Heart right ventricle (tissue), 16 donors: ENCODE data around the gene MS4A8. TPM values are rescaled to one million over a fixed set of nuclear protein-coding genes. Genes with fewer than 3 reads are reported as not detected.

Experiments
- ATAC-seq, 8 donors: fragments of 200-7000 bp; cut with Tn5 transposase; one replicate each; pipeline ENCODE4 v1.9.1; 2020; ENCODE audit warnings: mild to moderate bottlenecking in 8 of 8, moderate library complexity in 8 of 8, moderate number of reproducible peaks in 1 of 8
- DNase-seq, 2 donors: peaks; one replicate each; pipeline ENCODE4 v3.0.0-alpha.2; 2020
- H3K27ac ChIP-seq, 10 donors: fragments of 200-600 bp; sonication (generic) in 2 of 10; one replicate each; pipeline versions ENCODE4 v1.5.0 to v1.8.0; 2020 to 2022; ENCODE audit warnings: mild to moderate bottlenecking in 3 of 10
- H3K27me3 ChIP-seq, 7 donors: fragments of 200-600 bp; one replicate each; pipeline ENCODE4 v1.8.0; 2021 to 2022; ENCODE audit warnings: mild to moderate bottlenecking in 2 of 7
- H3K36me3 ChIP-seq, 9 donors: fragments of 200-600 bp; sonication (generic) in 1 of 9; one replicate each; pipeline versions ENCODE4 v1.5.0 to v1.8.0; 2020 to 2022; ENCODE audit warnings: mild to moderate bottlenecking in 2 of 9
- H3K4me1 ChIP-seq, 9 donors: fragments of 200-600 bp; sonication (generic) in 1 of 9; one replicate each; pipeline versions ENCODE4 v1.5.0 to v1.8.0; 2020 to 2022; ENCODE audit warnings: mild to moderate bottlenecking in 4 of 9
- H3K4me3 ChIP-seq, 10 donors: fragments of 200-600 bp; sonication (generic) in 2 of 10; one replicate each; pipeline versions ENCODE4 v1.5.0 to v1.8.0; 2020 to 2022; ENCODE audit warnings: mild to moderate bottlenecking in 7 of 10, moderate library complexity in 2 of 10
- H3K9me3 ChIP-seq, 11 donors: fragments of 200-600 bp in 10 of 11; sonication (generic) in 2 of 11; one replicate each; pipeline versions ENCODE4 v1.5.0 to v1.8.0; 2013 to 2022; ENCODE audit warnings: mild to moderate bottlenecking in 2 of 11, control low read depth in 1 of 11, moderate library complexity in 1 of 11
- CTCF ChIP-seq, 9 donors: fragments of 200-600 bp; sonication (generic) in 2 of 9; IDR thresholded peaks; one replicate each; pipeline versions ENCODE4 v1.5.0 to v1.8.0; 2021 to 2022; ENCODE audit warnings: antibody characterized with exemption in 9 of 9, mild to moderate bottlenecking in 5 of 9, moderate library complexity in 1 of 9
- WGBS, 2 donors: extraction: QIAGEN DNeasy Blood & Tissue Kit; methylation state at CpG; one replicate each; pipeline ENCODE4 v1.1.7; 2013; ENCODE audit warnings: inconsistent platforms in 1 of 2; 5-methylcytosine and 5-hydroxymethylcytosine counted together
- intact Hi-C, 10 donors: fragments of 100-400 bp; cut with DNase I; formaldehyde crosslinking; loops; one replicate each; pipeline versions ENCODE4 v1.11.1 to v1.14.2; 2022
- polyA plus RNA-seq, 2 donors: library from polyadenylated mRNA; stranded (reverse); fragments of 200-250 nt; gene quantifications; one replicate each; pipeline ENCODE4 v1.2.3, GENCODE V29; 2013
- total RNA-seq, 10 donors: library from RNA; stranded (reverse); fragmentation: NEBNext Ultra II Directional in 3 of 10; extraction: Animal tissue kit (Norgen Biotek cat#: 25700) in 3 of 10; gene quantifications; one replicate each; pipeline versions ENCODE4 v1.2.1 to v1.2.4, GENCODE V29; 2021 to 2023
- donor health status: Arrhythmogenic right ventricular cardiomyopathy.
- donor health status: ischemic (EF 13 %, LVEDD 7.1; RV severe dilation, severe dysfunction).
- donor health status: healthy with polysubstance abuse.
- donor health status: DM: no; HTN: yes; CAD: no.
- donor health status: DM: no; HTN: no; CAD: no.
- donor health status: ischemic (EF 25% LVEDD 6.9; RV normal size, moderate dysfunction).
- donor health status: ischemic (EF 25% LVEDD 5.7; RV mildly dilated, moderate dysfunction).
- donor health status: healthy.
- donor health status: DM: yes; HTN: yes; CAD: no.
- donor health status: Ischemic cardiomyopathy.
- donor health status: ischemic (EF 35%, LVEDD 5.7; RV mildly dilated, moderate dysfunction).
- donor health status: nonischemic (EF 11% LVEDD 7.7; RV severe dilation, severe dysfunction).
- donor health status: DM: yes; HTN: yes; CAD: no.
- donor health status: PGD.
- donor health status: ischemic (EF 29% LVEDD 5.4; RV normal size, mild dysfunction).
- donor health status: nonischemic (EF 23%, LVEDD 6.1; RV moderate dilation, normal function).

Gene MS4A8
- total and polyA plus RNA-seq, 12 donors: not detected

- peaks cover 6 to 70% (median 29%) of the 10 kb centered on the region in 7 donors for H3K27me3 ChIP-seq
Observed at GRCh38 chr11:60765355-60765754, 65.9 kb downstream of the MS4A8 start.

More at GRCh38 chr11:60765355-60765754, 65.9 kb downstream of the MS4A8 start:
- Histone ChIP-seq H3K27ac (no peak overlapping the region), H3K4me1 (peaks cover 0 to 5% (median 0%) of the 10 kb centered on the region in 9 donors), H3K4me3 (no peak overlapping the region), H3K9me3 (no peaks in the 10 kb centered on the region), H3K36me3 (no peaks in the 10 kb centered on the region)
- TF ChIP-seq CTCF (IDR thresholded peaks at IDR 0.05): no peak
- ATAC-seq (no peak), DNase-seq (no peak)
- intact Hi-C loops: loop anchor here in 1 of 10 donors (5.0 kb wide), 1 partner anchor 362 kb away; no protein-coding TSS in a partner anchor
- 89 to 90% methylated on average over 5 of the region's 5 CpGs for WGBS, 2 donors

Other genes starting within 250 kb of the MS4A8 start
- gene MS4A1, start 243.8 kb upstream of the MS4A8 start, total RNA-seq: under 1 TPM in 3 of 10 donors, not detected in 7; 0.38 to 0.51 (median 0.42) TPM
- gene MS4A1, start 243.8 kb upstream of the MS4A8 start, polyA plus RNA-seq: under 1 TPM in 1 of 2 donors, not detected in 1; 0.17 TPM
- gene MS4A12, start 206.8 kb upstream of the MS4A8 start, total RNA-seq: under 1 TPM in 1 of 10 donors, not detected in 9; 0.36 TPM
- gene MS4A12, start 206.8 kb upstream of the MS4A8 start, polyA plus RNA-seq: not detected
- gene MS4A13, start 184.2 kb upstream of the MS4A8 start, total RNA-seq: not detected
- not detected for gene MS4A13, start 184.2 kb upstream of the MS4A8 start, polyA plus RNA-seq
- not detected for gene MS4A18, start 25.1 kb downstream of the MS4A8 start, total RNA-seq
- gene MS4A18, start 25.1 kb downstream of the MS4A8 start, polyA plus RNA-seq: not detected
- gene MS4A15, start 57.3 kb downstream of the MS4A8 start, total RNA-seq: not detected
- not detected for gene MS4A15, start 57.3 kb downstream of the MS4A8 start, polyA plus RNA-seq
- not detected for gene MS4A10, start 85.7 kb downstream of the MS4A8 start, total RNA-seq
- not detected for gene MS4A10, start 85.7 kb downstream of the MS4A8 start, polyA plus RNA-seq
- gene CCDC86, start 142.5 kb downstream of the MS4A8 start, total RNA-seq: 10 to 100 TPM in 4 of 10 donors, 1 to 10 TPM in 6; 6.6 to 20.1 (median 9.2) TPM
- 10 to 100 TPM in 1 of 2 donors, 1 to 10 TPM in 1; 7.4 to 26.5 TPM for gene CCDC86, start 142.5 kb downstream of the MS4A8 start, polyA plus RNA-seq
- 1 to 10 TPM in 9 of 10 donors, under 1 TPM in 1; 0.35 to 5.1 (median 1.2) TPM for gene PTGDR2, start 156.3 kb downstream of the MS4A8 start, total RNA-seq
- 1 to 10 TPM in 1 of 2 donors, under 1 TPM in 1; 0.57 to 5.7 TPM for gene PTGDR2, start 156.3 kb downstream of the MS4A8 start, polyA plus RNA-seq
- gene ZP1, start 167.9 kb downstream of the MS4A8 start, total RNA-seq: under 1 TPM in 3 of 10 donors, not detected in 7; 0.16 to 0.33 (median 0.25) TPM
- under 1 TPM; 0.37 to 0.51 TPM for gene ZP1, start 167.9 kb downstream of the MS4A8 start, polyA plus RNA-seq
- gene PRPF19, start 207.0 kb downstream of the MS4A8 start, total RNA-seq: 10 to 100 TPM; 32.0 to 49.7 (median 39.4) TPM
- gene PRPF19, start 207.0 kb downstream of the MS4A8 start, polyA plus RNA-seq: 10 to 100 TPM; 50.3 to 53.0 TPM
- gene TMEM109, start 214.5 kb downstream of the MS4A8 start, total RNA-seq: 100 to 1,000 TPM in 2 of 10 donors, 10 to 100 TPM in 8; 78.6 to 115 (median 92.7) TPM
- 100 to 1,000 TPM in 1 of 2 donors, 10 to 100 TPM in 1; 53.3 to 121 TPM for gene TMEM109, start 214.5 kb downstream of the MS4A8 start, polyA plus RNA-seq
- 10 to 100 TPM in 2 of 10 donors, 1 to 10 TPM in 8; 3.7 to 12.9 (median 6.5) TPM for gene TMEM132A, start 224.8 kb downstream of the MS4A8 start, total RNA-seq
- gene TMEM132A, start 224.8 kb downstream of the MS4A8 start, polyA plus RNA-seq: 10 to 100 TPM; 10.0 to 16.4 TPM